Glomerular visceral epithelial cell (primary cell): ENCODE results near the gene CDCA8.

Source experiments
- DNase-seq: peaks from one replicate; pipeline ENCODE4 v3.0.0-alpha.2; 2016; ENCODE audit errors: extremely low spot score

Gene CDCA8

GRCh38 chr1:37717631-37718030, 25.3 kb downstream of the CDCA8 start:
- DNase-seq = no peak

GRCh38 chr1:37718181-37718900, 26.0 kb downstream of the CDCA8 start:
- no peak for DNase-seq

- no peak for DNase-seq
These were observed 26.7 kb downstream of the CDCA8 start for GRCh38 chr1:37718901-37719571.

GRCh38 chr1:37719572-37720195, 27.4 kb downstream of the CDCA8 start:
- no peak for DNase-seq

- DNase-seq = no peak
These were observed 28.2 kb downstream of the CDCA8 start for GRCh38 chr1:37720231-37721130.

GRCh38 chr1:37721565-37721964, 29.2 kb downstream of the CDCA8 start:
- no peak for DNase-seq

- DNase-seq = no peak
These were observed 30.1 kb downstream of the CDCA8 start for GRCh38 chr1:37722181-37723071.

GRCh38 chr1:37723072-37723389, 30.7 kb downstream of the CDCA8 start:
- no peak for DNase-seq

GRCh38 chr1:37723390-37724078, 31.2 kb downstream of the CDCA8 start:
- no peak for DNase-seq

- no peak for DNase-seq
These were observed 32.3 kb downstream of the CDCA8 start for GRCh38 chr1:37724575-37724974.

- no peak for DNase-seq
These were observed 33.7 kb downstream of the CDCA8 start for GRCh38 chr1:37725851-37726613.

GRCh38 chr1:37726751-37727585, 34.7 kb downstream of the CDCA8 start:
- no peak for DNase-seq

GRCh38 chr1:37728416-37728815, 36.1 kb downstream of the CDCA8 start:
- DNase-seq = no peak

GRCh38 chr1:37730376-37730775, 38.1 kb downstream of the CDCA8 start:
- no peak for DNase-seq

- DNase-seq = no peak
These were observed 39.1 kb downstream of the CDCA8 start for GRCh38 chr1:37731312-37732019.

- DNase-seq = no peak
These were observed 39.9 kb downstream of the CDCA8 start for GRCh38 chr1:37732111-37732780.
